AG04450 (cell line): Measurements from ENCODE around the gene JAK1. TPM values are rescaled to one million over a fixed set of nuclear protein-coding genes. Genes with fewer than 3 reads are reported as not detected.

Experiments used
- CTCF ChIA-PET: fragments of 300-600, 350-600 bp; formaldehyde crosslinking; extraction: SDS; loops from one replicate; lab custom pipeline; 2022; ENCODE audit warnings: antibody characterized with exemption, inconsistent platforms; lab: Charles Lee
- POLR2A ChIA-PET: fragments of 350-600 bp; formaldehyde crosslinking; extraction: SDS; loops from one replicate; lab custom pipeline; 2021; ENCODE audit warnings: antibody characterized with exemption, inconsistent platforms; lab: Yijun Ruan, JAX
- DNase-seq: peaks from one replicate; pipeline ENCODE4 v3.0.0-alpha.2; 2011; ENCODE audit warnings: low read depth, low spot score
- H3K27ac ChIP-seq: one replicate; pipeline ENCODE4 v1.5.1; 2012; ENCODE audit warnings: low read depth, low read length, control low read depth
- H3K27me3 ChIP-seq: one replicate; pipeline ENCODE4 v1.6.0; 2012; ENCODE audit warnings: low read length; ENCODE audit not compliant: control insufficient read depth, insufficient read depth
- H3K4me3 ChIP-seq: 2 replicates; pipeline ENCODE4 v1.5.1; 2011; ENCODE audit warnings: mild to moderate bottlenecking, low read depth, low read length, control low read depth
- H3K9me3 ChIP-seq: 2 replicates; pipeline ENCODE4 v1.5.1; 2012; ENCODE audit warnings: low read length; ENCODE audit not compliant: control insufficient read depth, insufficient read depth
- CTCF ChIP-seq: IDR thresholded peaks from 2 replicates; pipeline ENCODE4 v1.5.1; 2011; ENCODE audit warnings: low read depth, low read length, control low read depth, inconsistent platforms
- polyA plus RNA-seq: library from polyadenylated mRNA; depleted of rRNA; stranded (reverse); fragments of >200 nt; gene quantifications from 2 replicates; pipeline ENCODE4 v1.2.3, GENCODE V29; 2011; rRNA removed
- small RNA-seq: library from RNA; depleted of rRNA; stranded (forward); fragments of <200 nt; gene quantifications from one replicate; pipeline ENCODE3, GENCODE V24; 2012; ENCODE audit warnings: low read depth; ENCODE audit not compliant: insufficient read length

The JAK1 gene
- polyA plus RNA-seq, 1 experiment = 141 TPM

GRCh38 chr1:64809309-64809708 is 157.0 kb downstream of the JAK1 start:
- no peaks in the 10 kb centered on the region for H3K9me3 ChIP-seq
- CTCF ChIA-PET = no interaction called here
- H3K27ac ChIP-seq = no peak overlapping the region
- no peaks in the 10 kb centered on the region for H3K27me3 ChIP-seq
- no peak overlapping the region for H3K4me3 ChIP-seq
- no peak for DNase-seq
- TF ChIP-seq CTCF = no peak
- POLR2A ChIA-PET = no interaction called here

- Histone ChIP-seq H3K4me3 (no peak overlapping the region), H3K27me3 (no peaks in the 10 kb centered on the region), H3K9me3 (no peaks in the 10 kb centered on the region), H3K27ac (no peak overlapping the region)
- ChIA-PET POLR2A (no interaction called here), CTCF (interaction anchor here (6.3 kb wide), 1 partner anchor 23 kb away, joined by 34 read pairs; no protein-coding TSS in a partner anchor)
- TF ChIP-seq CTCF = no peak
- no peak for DNase-seq
Observed at GRCh38 chr1:64801851-64802523, 164.4 kb downstream of the JAK1 start.

GRCh38 chr1:64798872-64799271 is 167.5 kb downstream of the JAK1 start:
- DNase-seq = no peak
- ChIA-PET POLR2A (no interaction called here), CTCF (interaction anchor here (0.9 kb wide), 1 partner anchor 9 kb away, joined by 3 read pairs; no protein-coding TSS in a partner anchor)
- Histone ChIP-seq H3K4me3 (no peak overlapping the region), H3K27ac (no peak overlapping the region), H3K9me3 (no peaks in the 10 kb centered on the region), H3K27me3 (no peaks in the 10 kb centered on the region)
- no peak for TF ChIP-seq CTCF

- Histone ChIP-seq H3K27ac (no peak overlapping the region), H3K9me3 (no peaks in the 10 kb centered on the region), H3K27me3 (no peaks in the 10 kb centered on the region), H3K4me3 (no peak overlapping the region)
- no peak for TF ChIP-seq CTCF
- ChIA-PET POLR2A (no interaction called here), CTCF (interaction anchor here (0.8 to 1.4 kb wide), 2 partner anchors 33 to 34 kb away, joined by 3 read pairs; no protein-coding TSS in a partner anchor)
- DNase-seq = no peak
Observed at GRCh38 chr1:64790832-64791487, 175.4 kb downstream of the JAK1 start.

Small RNA genes lying within 50 kb of the gene (small RNA-seq; reads per million reads assigned to genes)
- not detected for gene AL606517.2

Other genes starting within 250 kb of the JAK1 start
- 4.1 and 5.5 TPM in 2 replicates for gene RAVER2, start 221.5 kb downstream of the JAK1 start, polyA plus RNA-seq
- 0.78 and 0.82 TPM in 2 replicates for gene AK4, start 181.7 kb upstream of the JAK1 start, polyA plus RNA-seq